IPS DF 19.7 (cell line): ENCODE results near the gene PACRG.
"Not testable (repeated sequence)": the region's sequence is repeated elsewhere in the genome, so short reads cannot be mapped to it uniquely, and the experiment has no call there.

Experiments used
- DNase-seq: peaks from one replicate; pipeline ENCODE4 v3.0.0-alpha.2; 2013; ENCODE audit warnings: low read depth, low spot score

PACRG gene

GRCh38 chr6:162941128-162941527 is 213.4 kb downstream of the PACRG start:
- DNase-seq, result no peak

GRCh38 chr6:162942866-162943265 is 215.1 kb downstream of the PACRG start:
- DNase-seq, result no peak

- no peak for DNase-seq
Measured at GRCh38 chr6:162943369-162943768, 215.6 kb downstream of the PACRG start.

- DNase-seq, result no peak
Measured at GRCh38 chr6:162951164-162951743, 223.5 kb downstream of the PACRG start.

GRCh38 chr6:162952423-162952822 is 224.6 kb downstream of the PACRG start:
- no peak for DNase-seq

- DNase-seq, result no peak
Measured at GRCh38 chr6:162957062-162957461, 229.3 kb downstream of the PACRG start.

GRCh38 chr6:162960679-162961457 is 233.1 kb downstream of the PACRG start:
- DNase-seq, result no peak

- DNase-seq, result no peak
Measured at GRCh38 chr6:162962093-162962492, 234.3 kb downstream of the PACRG start.

GRCh38 chr6:162963861-162964260 is 236.1 kb downstream of the PACRG start:
- no peak for DNase-seq

GRCh38 chr6:162964488-162965140 is 236.8 kb downstream of the PACRG start:
- DNase-seq, result no peak

- DNase-seq, result no peak
Measured at GRCh38 chr6:162965366-162965765, 237.6 kb downstream of the PACRG start.

GRCh38 chr6:162970246-162970645 is 242.5 kb downstream of the PACRG start:
- no peak for DNase-seq

GRCh38 chr6:162971356-162971755 is 243.6 kb downstream of the PACRG start:
- no peak for DNase-seq

- no peak for DNase-seq
Measured at GRCh38 chr6:162973151-162973872, 245.5 kb downstream of the PACRG start.

GRCh38 chr6:162973980-162974379 is 246.2 kb downstream of the PACRG start:
- DNase-seq, result no peak

- DNase-seq, result no peak
Measured at GRCh38 chr6:162974685-162975084, 246.9 kb downstream of the PACRG start.

- no peak for DNase-seq
Measured at GRCh38 chr6:162976141-162976540, 248.4 kb downstream of the PACRG start.

GRCh38 chr6:162983234-162983633 is 255.5 kb downstream of the PACRG start:
- not testable (repeated sequence) for DNase-seq

- no peak for DNase-seq
Measured at GRCh38 chr6:162998777-162999176, 271.0 kb downstream of the PACRG start.

GRCh38 chr6:162999575-163000285 is 272.0 kb downstream of the PACRG start:
- DNase-seq, result no peak

- no peak for DNase-seq
Measured at GRCh38 chr6:163001330-163001729, 273.6 kb downstream of the PACRG start.

GRCh38 chr6:163008186-163008585 is 280.4 kb downstream of the PACRG start:
- no peak for DNase-seq
